A673 (cell line): ENCODE results near the gene OAS2. TPM values are rescaled to one million over a fixed set of nuclear protein-coding genes. Genes with fewer than 3 reads are reported as not detected.

Experiments
- BruUV-seq: library from RNA; stranded (reverse); fragments of 400-500 nt; replicated peaks from 2 replicates; lab custom pipeline; 2021; lab: Mats Ljungman, UMichigan
- CTCF ChIA-PET: fragments of 300-600 bp; sonication (Branson Sonifier 250); formaldehyde crosslinking; loops from one replicate; lab custom pipeline; 2022; ENCODE audit warnings: antibody characterized with exemption; lab: Charles Lee
- POLR2A ChIA-PET: fragments of 300-600 bp; sonication (Branson Sonifier 250); formaldehyde crosslinking; loops from one replicate; lab custom pipeline; 2022; ENCODE audit warnings: antibody characterized with exemption; ENCODE audit not compliant: low non-redundant PET; lab: Charles Lee
- DNase-seq: peaks from one replicate; pipeline ENCODE4 v3.0.0-alpha.2; 2015; ENCODE audit warnings: low spot score
- H3K27ac ChIP-seq: fragments of 200-600 bp; sonication (generic); 2 replicates; pipeline ENCODE4 v1.5.1; 2016; ENCODE audit warnings: mixed run types, low read depth, mild to moderate bottlenecking, mixed read lengths, antibody characterized with exemption, low read length; ENCODE audit not compliant: poor library complexity, severe bottlenecking
- H3K27me3 ChIP-seq: fragments of 200-600 bp; sonication (generic); replicated peaks from 2 replicates; pipeline ENCODE4 v1.6.1; 2017; ENCODE audit warnings: mixed run types, low read depth, mild to moderate bottlenecking, mixed read lengths, antibody characterized with exemption, low read length; ENCODE audit not compliant: insufficient read depth, poor library complexity
- H3K36me3 ChIP-seq: fragments of 200-600 bp; sonication (generic); 2 replicates; pipeline ENCODE4 v1.6.1; 2016; ENCODE audit warnings: mixed run types, mild to moderate bottlenecking, mixed read lengths, antibody characterized with exemption, low read length; ENCODE audit not compliant: insufficient read depth, poor library complexity, severe bottlenecking
- H3K4me1 ChIP-seq: fragments of 200-600 bp; sonication (generic); 2 replicates; pipeline ENCODE4 v1.6.1; 2017; ENCODE audit warnings: mixed run types, mild to moderate bottlenecking, mixed read lengths, antibody characterized with exemption, low read length; ENCODE audit not compliant: insufficient read depth, poor library complexity, severe bottlenecking
- H3K4me3 ChIP-seq: fragments of 200-600 bp; sonication (generic); 2 replicates; pipeline ENCODE4 v1.5.1; 2016; ENCODE audit warnings: low read depth, mixed run types, mild to moderate bottlenecking, mixed read lengths, low read length; ENCODE audit not compliant: poor library complexity, severe bottlenecking
- H3K9me3 ChIP-seq: fragments of 200-600 bp; sonication (generic); 2 replicates; pipeline ENCODE4 v1.6.1; 2016; ENCODE audit warnings: mixed run types, low read depth, mild to moderate bottlenecking, mixed read lengths, antibody characterized with exemption, low read length; ENCODE audit not compliant: poor library complexity, severe bottlenecking
- EZH2 ChIP-seq: fragments of 200-600 bp; sonication (generic); IDR thresholded peaks from 2 replicates; pipeline ENCODE4 v1.6.1; 2017; ENCODE audit warnings: borderline replicate concordance, low read depth, mild to moderate bottlenecking, mixed read lengths, antibody characterized with exemption, low read length; ENCODE audit not compliant: poor library complexity, severe bottlenecking
- intact Hi-C: fragments of 100-400 bp; cut with micrococcal nuclease; formaldehyde crosslinking; loops from one replicate; pipeline ENCODE4 v1.10.0; 2022; ENCODE audit not compliant: unreplicated experiment
- total RNA-seq: library from RNA; stranded (reverse); gene quantifications from 2 replicates; pipeline ENCODE4 v1.2.3, GENCODE V29; 2021
- TF ChIP-seq, protein P1 (sequence below): fragments of 300-800, 200-600 bp; sonication (generic); conservative IDR thresholded peaks from 2 replicates; pipeline ENCODE4 v1.5.1; 2017; ENCODE audit warnings: low read depth, mild to moderate bottlenecking, antibody characterized with exemption, low read length, moderate library complexity, mixed read lengths

The OAS2 gene
- total RNA-seq, 1 experiment from 2014 or later: not detected

DNA sequence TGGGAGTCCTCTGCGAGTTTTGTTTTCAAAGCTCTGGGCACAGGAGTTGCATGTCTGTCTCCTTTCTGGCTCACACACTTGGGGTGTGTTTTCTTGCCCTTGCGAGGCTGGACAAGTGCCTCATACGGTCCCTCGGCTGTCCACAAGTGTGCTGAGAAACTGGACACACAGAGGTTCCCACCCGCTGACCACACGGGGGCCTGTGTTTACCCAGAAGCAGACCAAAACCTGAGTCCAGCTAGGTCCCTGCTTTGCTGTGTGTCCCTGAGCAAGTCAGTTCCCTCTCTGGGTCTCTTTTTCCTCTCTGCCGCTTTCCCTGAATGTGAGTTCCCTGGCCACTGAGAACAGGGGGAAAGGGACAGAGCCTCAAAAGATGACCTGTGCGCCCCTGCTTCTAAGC lies 678 bp upstream of the OAS2 start:
- TF ChIP-seq, protein P1, sequence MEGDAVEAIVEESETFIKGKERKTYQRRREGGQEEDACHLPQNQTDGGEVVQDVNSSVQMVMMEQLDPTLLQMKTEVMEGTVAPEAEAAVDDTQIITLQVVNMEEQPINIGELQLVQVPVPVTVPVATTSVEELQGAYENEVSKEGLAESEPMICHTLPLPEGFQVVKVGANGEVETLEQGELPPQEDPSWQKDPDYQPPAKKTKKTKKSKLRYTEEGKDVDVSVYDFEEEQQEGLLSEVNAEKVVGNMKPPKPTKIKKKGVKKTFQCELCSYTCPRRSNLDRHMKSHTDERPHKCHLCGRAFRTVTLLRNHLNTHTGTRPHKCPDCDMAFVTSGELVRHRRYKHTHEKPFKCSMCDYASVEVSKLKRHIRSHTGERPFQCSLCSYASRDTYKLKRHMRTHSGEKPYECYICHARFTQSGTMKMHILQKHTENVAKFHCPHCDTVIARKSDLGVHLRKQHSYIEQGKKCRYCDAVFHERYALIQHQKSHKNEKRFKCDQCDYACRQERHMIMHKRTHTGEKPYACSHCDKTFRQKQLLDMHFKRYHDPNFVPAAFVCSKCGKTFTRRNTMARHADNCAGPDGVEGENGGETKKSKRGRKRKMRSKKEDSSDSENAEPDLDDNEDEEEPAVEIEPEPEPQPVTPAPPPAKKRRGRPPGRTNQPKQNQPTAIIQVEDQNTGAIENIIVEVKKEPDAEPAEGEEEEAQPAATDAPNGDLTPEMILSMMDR: no peak
- no peak for TF ChIP-seq EZH2
- BruUV-seq: no TSS peak
- H3K27me3 ChIP-seq: no peaks in the 10 kb centered on the region
- ChIA-PET POLR2A (no interaction called here), CTCF (interaction anchor here (1.2 kb wide), 1 partner anchor 15 kb away, joined by 4 read pairs; no protein-coding TSS in a partner anchor)
- H3K27ac ChIP-seq: no peak overlapping the region
- H3K4me3 ChIP-seq: no peak overlapping the region
- no peak for DNase-seq
- intact Hi-C loops: no loop called here
- no peaks in the 10 kb centered on the region for H3K36me3 ChIP-seq
- no peaks in the 10 kb centered on the region for H3K9me3 ChIP-seq
- H3K4me1 ChIP-seq: no peaks in the 10 kb centered on the region

DNA sequence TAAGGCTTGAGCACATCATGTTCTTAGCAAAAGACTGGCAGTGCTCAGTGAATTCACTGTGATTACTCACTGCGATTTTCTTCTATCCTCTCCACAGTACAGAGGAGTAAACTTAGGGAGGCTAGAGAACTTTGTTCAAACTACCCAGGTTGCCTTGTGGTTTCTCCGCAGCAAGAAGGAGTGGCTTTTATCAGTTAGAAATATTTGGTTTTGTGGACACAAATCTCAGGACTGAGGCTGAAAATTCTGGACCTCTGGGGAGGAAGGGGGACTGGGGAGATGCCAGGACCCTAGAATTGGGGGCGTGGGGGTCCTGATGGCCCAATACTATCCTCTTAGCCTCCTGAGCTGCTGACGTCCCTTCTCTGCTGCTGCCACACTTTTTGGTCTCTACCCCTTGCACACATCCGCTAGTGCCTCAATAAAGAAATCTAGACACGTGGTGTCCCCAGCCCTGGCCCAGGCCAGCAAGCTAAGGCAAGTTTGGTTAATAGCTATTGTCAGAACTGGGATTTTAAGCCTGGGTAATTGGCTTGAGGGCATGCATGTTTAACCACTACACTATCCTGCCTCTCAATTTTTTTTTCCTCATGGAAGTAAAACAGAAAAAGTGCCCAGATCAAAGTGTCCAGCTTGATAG lies 842 bp downstream of the OAS2 start:
- BruUV-seq: no TSS peak
- intact Hi-C loops: no loop called here
- ChIA-PET POLR2A (no interaction called here), CTCF (interaction anchor here (1.2 kb wide), 1 partner anchor 14 kb away, joined by 4 read pairs; no protein-coding TSS in a partner anchor)
- Histone ChIP-seq H3K4me1 (no peaks in the 10 kb centered on the region), H3K27ac (no peak overlapping the region), H3K36me3 (no peaks in the 10 kb centered on the region), H3K4me3 (no peak overlapping the region), H3K27me3 (no peaks in the 10 kb centered on the region), H3K9me3 (peaks cover under 1% of the 10 kb centered on the region)
- no peak for DNase-seq
- TF ChIP-seq EZH2: no peak
- TF ChIP-seq, protein P1: no peak

DNA sequence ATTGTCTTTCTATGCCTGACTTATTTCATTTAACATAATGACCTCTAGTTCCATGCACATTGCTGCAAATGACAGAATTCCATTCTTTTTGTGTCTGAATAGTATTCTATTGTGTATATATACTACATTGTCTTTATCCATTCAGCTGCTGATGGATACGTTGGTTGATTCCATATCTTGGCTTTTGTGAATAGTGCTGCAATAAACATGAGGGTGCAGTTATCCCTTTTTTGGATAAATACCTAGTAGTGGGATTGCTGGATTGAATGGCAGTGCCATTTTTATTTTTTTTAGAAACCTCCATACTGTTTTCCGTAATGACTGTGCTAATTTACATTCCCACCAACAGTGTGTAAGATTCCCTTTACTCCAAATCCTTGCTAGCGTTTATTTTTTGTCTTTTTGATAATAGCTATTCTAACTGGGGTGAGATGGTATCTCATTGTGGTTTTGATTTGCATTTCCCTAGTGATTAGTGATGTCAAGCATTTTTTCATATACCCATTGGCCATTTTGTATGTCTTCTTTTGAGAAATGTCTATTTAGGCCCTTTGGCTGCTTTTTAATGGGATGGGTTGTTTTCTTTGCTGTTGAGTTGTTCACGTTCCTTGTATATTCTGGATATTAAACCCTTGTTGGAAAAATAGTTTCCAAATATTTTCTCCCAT lies 2.3 kb downstream of the OAS2 start:
- Histone ChIP-seq H3K4me1 (no peaks in the 10 kb centered on the region), H3K9me3 (peaks cover 15% of the 10 kb centered on the region), H3K36me3 (no peaks in the 10 kb centered on the region), H3K27ac (no peak overlapping the region), H3K27me3 (no peaks in the 10 kb centered on the region), H3K4me3 (no peak overlapping the region)
- DNase-seq: no peak
- no peak for TF ChIP-seq EZH2
- TF ChIP-seq, protein P1: no peak
- POLR2A ChIA-PET: no interaction called here
- intact Hi-C loops: no loop called here
- no TSS peak for BruUV-seq
- CTCF ChIA-PET: no interaction called here
